PC-9 (cell line): ENCODE data around the gene NMNAT3. TPM values are rescaled to one million over a fixed set of nuclear protein-coding genes. Genes with fewer than 3 reads are reported as not detected.

Experiments used
- BruUV-seq: library from RNA; stranded (reverse); fragments of 400-500 nt; replicated peaks from 2 replicates; lab custom pipeline; 2021; lab: Mats Ljungman, UMichigan
- CTCF ChIA-PET: fragments of 300-600 bp; sonication (Branson Sonifier 250); formaldehyde crosslinking; loops from one replicate; lab custom pipeline; 2022; ENCODE audit warnings: antibody characterized with exemption; lab: Charles Lee
- POLR2A ChIA-PET: fragments of 300-600 bp; sonication (Branson Sonifier 250); formaldehyde crosslinking; loops from one replicate; lab custom pipeline; 2022; ENCODE audit warnings: antibody characterized with exemption; ENCODE audit not compliant: unreplicated experiment; lab: Charles Lee
- DNase-seq, 2 experiments: peaks; one replicate each; pipeline versions ENCODE4 v3.0.0 to v3.0.0-alpha.2; 2015 to 2022; ENCODE audit warnings: mixed read lengths in 1 of 2
- H2AFZ ChIP-seq: fragments of 200-600 bp; sonication (generic); 2 replicates; pipeline ENCODE4 v1.8.1; 2017; ENCODE audit warnings: antibody characterized with exemption
- H3F3A ChIP-seq: fragments of 200-600 bp; sonication (generic); 2 replicates; pipeline ENCODE4 v1.8.1; 2017; ENCODE audit warnings: antibody characterized with exemption, mild to moderate bottlenecking, low read depth; ENCODE audit not compliant: insufficient read depth
- H3K27ac ChIP-seq: fragments of 200-600 bp; sonication (generic); 2 replicates; pipeline ENCODE4 v1.6.1; 2016; ENCODE audit warnings: mixed run types
- H3K27me3 ChIP-seq: fragments of 200-600 bp; sonication (generic); 2 replicates; pipeline ENCODE4 v1.6.1; 2016; ENCODE audit warnings: low read depth, mixed run types; ENCODE audit not compliant: insufficient read depth
- H3K36me3 ChIP-seq: fragments of 200-600 bp; sonication (generic); 2 replicates; pipeline ENCODE4 v1.6.1; 2016; ENCODE audit warnings: low read depth, mixed run types
- H3K4me1 ChIP-seq: fragments of 200-600 bp; sonication (generic); replicated peaks from 2 replicates; pipeline ENCODE4 v1.6.1; 2016; ENCODE audit warnings: mixed run types; ENCODE audit not compliant: insufficient read depth
- H3K4me2 ChIP-seq: fragments of 200-600 bp; sonication (generic); 2 replicates; pipeline ENCODE4 v1.6.1; 2017; ENCODE audit warnings: mixed run types
- H3K4me3 ChIP-seq: fragments of 200-600 bp; sonication (generic); 2 replicates; pipeline ENCODE4 v1.6.1; 2016; ENCODE audit warnings: mixed run types
- H3K79me2 ChIP-seq: fragments of 200-600 bp; sonication (generic); 2 replicates; pipeline ENCODE4 v1.6.1; 2017; ENCODE audit warnings: low read depth, mixed run types
- H3K9me2 ChIP-seq: fragments of 200-600 bp; sonication (generic); 2 replicates; pipeline ENCODE4 v1.8.1; 2017; ENCODE audit warnings: mild to moderate bottlenecking; ENCODE audit not compliant: insufficient read depth
- H3K9me3 ChIP-seq: fragments of 200-600 bp; sonication (generic); 2 replicates; pipeline ENCODE4 v1.8.1; 2016; ENCODE audit warnings: low read depth; ENCODE audit not compliant: insufficient read depth
- H4K20me1 ChIP-seq: fragments of 200-600 bp; sonication (generic); 2 replicates; pipeline ENCODE4 v1.8.1; 2017; ENCODE audit not compliant: insufficient read depth
- EZH2 ChIP-seq: fragments of 200-600 bp; sonication (generic); IDR thresholded peaks from 2 replicates; pipeline ENCODE4 v1.8.0; 2017; ENCODE audit warnings: antibody characterized with exemption, low read depth
- intact Hi-C: fragments of 100-400 bp; cut with micrococcal nuclease; formaldehyde crosslinking; loops from one replicate; pipeline ENCODE4 v1.10.0; 2022; ENCODE audit not compliant: unreplicated experiment
- total RNA-seq: library from RNA; stranded (reverse); gene quantifications from 2 replicates; pipeline ENCODE4 v1.2.3, GENCODE V29; 2021
- TF ChIP-seq, protein P1 (sequence below): fragments of 200-600 bp; sonication (generic); conservative IDR thresholded peaks from 2 replicates; pipeline ENCODE4 v1.6.1; 2017; ENCODE audit warnings: mixed run types, antibody characterized with exemption, mild to moderate bottlenecking, moderate library complexity

NMNAT3 gene
- total RNA-seq, 1 experiment from 2014 or later: 1.6 TPM

DNA sequence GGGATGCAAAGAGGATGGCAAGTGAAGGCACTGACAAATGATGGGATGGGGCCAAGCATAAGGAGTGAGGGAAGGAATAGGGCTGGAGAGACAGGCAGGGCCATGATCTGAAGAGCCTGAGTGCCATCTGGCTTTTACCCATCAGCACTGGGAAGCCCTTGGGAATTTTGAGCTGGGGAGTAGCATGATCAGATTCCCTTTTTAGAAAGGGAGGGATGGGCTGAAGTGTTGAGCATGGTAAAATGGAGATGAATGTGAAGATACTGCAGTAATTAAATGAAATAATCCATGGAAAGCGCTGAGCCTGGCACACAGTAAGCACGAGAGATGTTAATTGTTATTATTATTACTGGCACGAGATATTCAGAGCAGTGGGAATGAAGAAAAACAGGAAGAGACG lies 148.1 kb downstream of the NMNAT3 start:
- no peak for DNase-seq
- Histone ChIP-seq H3K9me2 (no peaks in the 10 kb centered on the region), H3K27me3 (no peaks in the 10 kb centered on the region), H3F3A (peaks cover 26% of the 10 kb centered on the region), H3K4me3 (no peak overlapping the region), H3K36me3 (no peaks in the 10 kb centered on the region), H3K4me1 (peaks cover 27% of the 10 kb centered on the region), H3K9me3 (no peaks in the 10 kb centered on the region), H4K20me1 (no peaks in the 10 kb centered on the region), H2AFZ (no peak overlapping the region), H3K27ac (no peak overlapping the region), H3K4me2 (no peak overlapping the region), H3K79me2 (no peaks in the 10 kb centered on the region)
- intact Hi-C loops: loop anchor here (10.0 kb wide), 2 partner anchors 55 to 1105 kb away; partner anchors contain the start of gene RBP2
- POLR2A ChIA-PET: no interaction called here
- TF ChIP-seq EZH2: no peak
- TF ChIP-seq, protein P1, sequence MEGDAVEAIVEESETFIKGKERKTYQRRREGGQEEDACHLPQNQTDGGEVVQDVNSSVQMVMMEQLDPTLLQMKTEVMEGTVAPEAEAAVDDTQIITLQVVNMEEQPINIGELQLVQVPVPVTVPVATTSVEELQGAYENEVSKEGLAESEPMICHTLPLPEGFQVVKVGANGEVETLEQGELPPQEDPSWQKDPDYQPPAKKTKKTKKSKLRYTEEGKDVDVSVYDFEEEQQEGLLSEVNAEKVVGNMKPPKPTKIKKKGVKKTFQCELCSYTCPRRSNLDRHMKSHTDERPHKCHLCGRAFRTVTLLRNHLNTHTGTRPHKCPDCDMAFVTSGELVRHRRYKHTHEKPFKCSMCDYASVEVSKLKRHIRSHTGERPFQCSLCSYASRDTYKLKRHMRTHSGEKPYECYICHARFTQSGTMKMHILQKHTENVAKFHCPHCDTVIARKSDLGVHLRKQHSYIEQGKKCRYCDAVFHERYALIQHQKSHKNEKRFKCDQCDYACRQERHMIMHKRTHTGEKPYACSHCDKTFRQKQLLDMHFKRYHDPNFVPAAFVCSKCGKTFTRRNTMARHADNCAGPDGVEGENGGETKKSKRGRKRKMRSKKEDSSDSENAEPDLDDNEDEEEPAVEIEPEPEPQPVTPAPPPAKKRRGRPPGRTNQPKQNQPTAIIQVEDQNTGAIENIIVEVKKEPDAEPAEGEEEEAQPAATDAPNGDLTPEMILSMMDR: no peak
- CTCF ChIA-PET: no interaction called here
- BruUV-seq: no TSS peak

DNA sequence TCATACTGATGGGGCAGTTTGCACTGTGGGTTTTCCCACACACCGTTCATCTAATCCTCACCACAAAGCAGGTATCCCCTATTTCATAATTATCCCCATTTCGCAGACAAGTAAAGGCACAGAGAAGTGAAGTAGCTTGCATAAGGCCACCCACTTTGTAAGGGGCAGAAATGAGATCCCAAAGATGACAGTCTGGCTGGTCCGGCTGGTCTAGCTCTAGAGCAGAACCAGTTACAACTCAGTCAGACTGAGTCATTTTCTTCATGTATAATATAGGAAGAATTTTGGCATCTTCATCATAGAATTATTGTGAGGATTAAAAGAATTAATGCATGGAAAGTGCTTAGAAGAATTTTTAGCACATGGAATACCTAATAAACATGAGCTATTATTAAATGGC lies 148.8 kb downstream of the NMNAT3 start:
- no peaks in the 10 kb centered on the region for H3K79me2 ChIP-seq
- H3K36me3 ChIP-seq: no peaks in the 10 kb centered on the region
- H3K27me3 ChIP-seq: no peaks in the 10 kb centered on the region
- intact Hi-C loops: no loop called here
- no peak overlapping the region for H2AFZ ChIP-seq
- no TSS peak for BruUV-seq
- peaks cover 20% of the 10 kb centered on the region for H3K4me1 ChIP-seq
- peaks cover 19% of the 10 kb centered on the region for H3F3A ChIP-seq
- no peak overlapping the region for H3K27ac ChIP-seq
- POLR2A ChIA-PET: interaction anchor here (0.6 kb wide), 1 partner anchor 18 kb away, joined by 8 read pairs; no protein-coding TSS in a partner anchor
- CTCF ChIA-PET: no interaction called here
- TF ChIP-seq, protein P1: no peak
- no peak for TF ChIP-seq EZH2
- no peak overlapping the region for H3K4me3 ChIP-seq
- no peak overlapping the region for H3K4me2 ChIP-seq
- H3K9me2 ChIP-seq: no peaks in the 10 kb centered on the region
- DNase-seq: no peak
- no peaks in the 10 kb centered on the region for H4K20me1 ChIP-seq
- H3K9me3 ChIP-seq: no peaks in the 10 kb centered on the region

DNA sequence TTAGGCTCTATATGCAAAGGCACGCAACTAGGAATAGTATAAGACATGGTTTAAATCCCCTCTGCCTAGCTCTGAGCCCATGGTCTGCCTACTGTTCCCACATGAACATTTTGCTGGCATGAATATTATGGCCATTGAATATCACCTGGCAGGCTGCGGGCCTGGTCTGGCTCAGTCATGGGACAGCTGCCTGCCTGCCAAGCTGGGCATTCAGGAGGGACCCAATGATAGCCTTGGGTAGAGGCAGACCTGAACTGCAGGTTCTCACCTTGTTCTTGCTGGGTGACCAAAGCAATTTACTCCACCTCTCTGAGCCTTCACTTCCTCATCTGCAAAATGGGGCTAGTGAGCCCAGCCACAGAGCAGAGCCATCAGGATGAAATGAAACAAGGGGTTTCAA lies 149.5 kb downstream of the NMNAT3 start:
- DNase-seq: no peak
- Histone ChIP-seq H3K9me3 (no peaks in the 10 kb centered on the region), H3K4me3 (no peak overlapping the region), H3F3A (peaks cover 12% of the 10 kb centered on the region), H4K20me1 (no peaks in the 10 kb centered on the region), H2AFZ (no peak overlapping the region), H3K9me2 (no peaks in the 10 kb centered on the region), H3K27ac (no peak overlapping the region), H3K4me1 (peaks cover 13% of the 10 kb centered on the region), H3K4me2 (no peak overlapping the region), H3K27me3 (no peaks in the 10 kb centered on the region), H3K79me2 (no peaks in the 10 kb centered on the region), H3K36me3 (no peaks in the 10 kb centered on the region)
- TF ChIP-seq, protein P1: no peak
- TF ChIP-seq EZH2: no peak
- intact Hi-C loops: no loop called here
- POLR2A ChIA-PET: no interaction called here
- CTCF ChIA-PET: no interaction called here
- no TSS peak for BruUV-seq
